GM12878 (cell line): ENCODE measurements around the gene WDR53. TPM values are rescaled to one million over a fixed set of nuclear protein-coding genes. Genes with fewer than 3 reads are reported as not detected.

Experiments
- ATAC-seq: fragments of 200-7000 bp; cut with Tn5 transposase; 3 replicates; pipeline ENCODE4 v1.9.1; 2020; ENCODE audit warnings: mild to moderate bottlenecking, moderate library complexity
- BruUV-seq: library from RNA; stranded (reverse); fragments of 400-500 nt; replicated peaks from 2 replicates; lab custom pipeline; 2021; lab: Mats Ljungman, UMichigan
- CTCF ChIA-PET: fragments of 300-600 bp; sonication (Branson Sonifier 250); formaldehyde crosslinking; extraction: SDS; loops from one replicate; lab custom pipeline; 2021; ENCODE audit warnings: inconsistent platforms; lab: Yijun Ruan, JAX
- POLR2A ChIA-PET: fragments of 350-600 bp; formaldehyde crosslinking; extraction: SDS; loops from one replicate; lab custom pipeline; 2021; ENCODE audit warnings: inconsistent platforms; lab: Charles Lee
- RAD21 ChIA-PET: fragments of 300-600 bp; sonication (Branson Sonifier 250); formaldehyde crosslinking; loops from one replicate; lab custom pipeline; 2023; ENCODE audit warnings: antibody characterized with exemption; ENCODE audit not compliant: unreplicated experiment; lab: Charles Lee
- SMC1A ChIA-PET: fragments of 300-600 bp; sonication (Branson Sonifier 250); formaldehyde crosslinking; loops from one replicate; lab custom pipeline; 2023; ENCODE audit not compliant: unreplicated experiment, uncharacterized antibody; lab: Charles Lee
- DNase-seq: peaks from one replicate; pipeline ENCODE4 v3.0.0-alpha.2; 2011; ENCODE audit warnings: low read depth, low spot score
- FAIRE-seq: peaks from 3 replicates; lab custom pipeline; 2011; peaks lifted over from hg19 to GRCh38; lab: Jason Lieb, UNC
- H2AFZ ChIP-seq: 2 replicates; pipeline ENCODE4 v1.6.0; 2011; ENCODE audit warnings: low read depth, low read length, control low read depth; ENCODE audit not compliant: control insufficient read depth
- H3K27ac ChIP-seq: 2 replicates; pipeline ENCODE4 v1.5.1; 2011; ENCODE audit warnings: control low read depth; ENCODE audit not compliant: control insufficient read depth, insufficient read depth
- H3K27me3 ChIP-seq, 2 experiments: replicated peaks in 1 of 2; 2 replicates each; pipeline versions ENCODE4 v1.6.0 to v1.6.1; 2011; ENCODE audit warnings: low read length in 1 of 2; ENCODE audit not compliant: control insufficient read depth in 2 of 2, insufficient read depth in 2 of 2
- H3K36me3 ChIP-seq, 2 experiments: 2 replicates each; pipeline ENCODE4 v1.5.1; 2011; ENCODE audit warnings: low read length in 1 of 2; ENCODE audit not compliant: control insufficient read depth in 2 of 2, insufficient read depth in 2 of 2
- H3K4me1 ChIP-seq: 2 replicates; pipeline ENCODE4 v1.6.1; 2011; ENCODE audit warnings: mild to moderate bottlenecking, low read length, moderate library complexity, mixed read lengths; ENCODE audit not compliant: control insufficient read depth, insufficient read depth
- H3K4me2 ChIP-seq: 2 replicates; pipeline ENCODE4 v1.6.0; 2011; ENCODE audit warnings: control low read depth; ENCODE audit not compliant: control insufficient read depth, insufficient read depth
- H3K4me3 ChIP-seq: fragments of 200-600 bp; sonication (generic); 2 replicates; pipeline ENCODE4 v1.5.1; 2016
- H3K79me2 ChIP-seq: 2 replicates; pipeline ENCODE4 v1.6.0; 2011; ENCODE audit warnings: low read length; ENCODE audit not compliant: control insufficient read depth, insufficient read depth
- H3K9ac ChIP-seq: 2 replicates; pipeline ENCODE4 v1.8.0; 2011; ENCODE audit warnings: low read length, control low read depth, mixed read lengths; ENCODE audit not compliant: control insufficient read depth, insufficient read depth
- H3K9me3 ChIP-seq: replicated peaks from 3 replicates; pipeline ENCODE4 v1.5.1; 2011; ENCODE audit warnings: mild to moderate bottlenecking, low read length; ENCODE audit not compliant: control insufficient read depth, insufficient read depth
- H4K20me1 ChIP-seq: 2 replicates; pipeline ENCODE4 v1.6.0; 2011; ENCODE audit not compliant: control insufficient read depth, insufficient read depth
- ETV6 ChIP-seq, 2 experiments: fragments of 450-650 bp in 1 of 2; IDR thresholded peaks in 1 of 2; conservative IDR thresholded peaks in 1 of 2; 2 replicates each; pipeline ENCODE4 v1.6.1; 2014; ENCODE audit warnings: antibody characterized with exemption in 1 of 2, borderline replicate concordance in 1 of 2, low read depth in 1 of 2, mild to moderate bottlenecking in 1 of 2, moderate library complexity in 1 of 2
- GATAD2B ChIP-seq: fragments of 450-650 bp; conservative IDR thresholded peaks from 2 replicates; pipeline ENCODE4 v1.6.1; 2017; ENCODE audit warnings: low read depth, mild to moderate bottlenecking, moderate library complexity
- HCFC1 ChIP-seq: fragments of 150-350 bp; IDR thresholded peaks from 2 replicates; pipeline ENCODE4 v1.6.1; 2014; ENCODE audit warnings: low read length
- HDAC6 ChIP-seq: fragments of 200-600 bp; sonication (generic); IDR thresholded peaks from one replicate; pipeline ENCODE4 v1.8.0; 2017; ENCODE audit warnings: antibody characterized with exemption; ENCODE audit not compliant: unreplicated experiment
- IRF5 ChIP-seq: fragments of 450-650 bp; IDR thresholded peaks from 2 replicates; pipeline ENCODE4 v1.6.1; 2017; ENCODE audit warnings: borderline replicate concordance
- NR2F1 ChIP-seq: fragments of 450-650 bp; conservative IDR thresholded peaks from 2 replicates; pipeline ENCODE4 v1.6.1; 2017; ENCODE audit warnings: mild to moderate bottlenecking
- RELB ChIP-seq: fragments of 450-650 bp; IDR thresholded peaks from 2 replicates; pipeline ENCODE4 v1.6.1; 2017; ENCODE audit warnings: low read depth, mild to moderate bottlenecking, moderate library complexity
- YY1 ChIP-seq: IDR thresholded peaks from 2 replicates; pipeline ENCODE4 v1.6.1; 2011; ENCODE audit warnings: low read depth, mild to moderate bottlenecking, low read length
- ZNF217 ChIP-seq: fragments of 450-650 bp; IDR thresholded peaks from 2 replicates; pipeline ENCODE4 v1.6.1; 2017; ENCODE audit warnings: antibody characterized with exemption, mild to moderate bottlenecking
- WGBS: methylation state at CpG from one replicate; pipeline ENCODE4 v1.1.6; 2016; ENCODE audit warnings: low lambda C conversion rate; ENCODE audit not compliant: insufficient replicate concordance, insufficient coverage; ENCODE audit errors: missing lambda C conversion rate; 5-methylcytosine and 5-hydroxymethylcytosine counted together
- in situ Hi-C: fragments of 300-500 bp; cut with MboI; formaldehyde crosslinking; loops from 9 replicates; pipeline ENCODE4 v1.14.3; 2018; ENCODE audit warnings: mixed read lengths
- intact Hi-C: fragments of 100-400 bp; cut with micrococcal nuclease; formaldehyde crosslinking; loops from one replicate; pipeline ENCODE4 v1.14.2; 2022; ENCODE audit not compliant: unreplicated experiment
- polyA plus RNA-seq, 11 experiments: library from polyadenylated mRNA; depleted of rRNA in 4 of 11; unstranded in 6 of 11; stranded (reverse) in 5 of 11; fragments of >200 nt; fragmentation: Nextera tagmentation in 4 of 11; fragmentation: Illumina TruSeq in 1 of 11; extraction: Ambion mirVana in 4 of 11; extraction: Trizol in 1 of 11; gene quantifications; 1 replicate in 1 of 11; 2 replicates in 10 of 11; pipeline versions ENCODE4 v1.2.1 to v1.2.3, GENCODE V29; 2011 to 2016; ENCODE audit warnings: inconsistent platforms in 2 of 11, missing spikeins in 2 of 11, low read depth in 1 of 11
- total RNA-seq, 4 experiments: library from RNA; depleted of rRNA in 3 of 4; stranded (reverse); fragments of >200 nt in 3 of 4; fragmentation: Illumina TruSeq in 1 of 4; extraction: Trizol in 1 of 4; gene quantifications; 2 replicates each; pipeline versions ENCODE4 v1.2.1 to v1.2.3, GENCODE V29; 2013 to 2021
- TF ChIP-seq, protein P1 (sequence below): IDR thresholded peaks from 2 replicates; pipeline ENCODE4 v1.6.1; 2012; ENCODE audit warnings: low read depth, low read length, improper control_type of control experiment
- TF ChIP-seq, protein P2 (sequence below): IDR thresholded peaks from 2 replicates; pipeline ENCODE4 v1.6.1; 2011; ENCODE audit warnings: low read depth, low read length, improper control_type of control experiment, borderline replicate concordance
- TF ChIP-seq, protein P3 (sequence below): fragments of 450-650 bp; formaldehyde crosslinking; IDR thresholded peaks from 2 replicates; pipeline ENCODE4 v1.5.0; 2022; ENCODE audit warnings: mild to moderate bottlenecking, missing genetic modification characterization

WDR53 gene
- total and polyA plus RNA-seq, 10 of the 15 experiments (the other 5 are each of a cell fraction or from before 2014, with no cell fraction given), result 7.7 to 20.3 (median 15.7) TPM

DNA sequence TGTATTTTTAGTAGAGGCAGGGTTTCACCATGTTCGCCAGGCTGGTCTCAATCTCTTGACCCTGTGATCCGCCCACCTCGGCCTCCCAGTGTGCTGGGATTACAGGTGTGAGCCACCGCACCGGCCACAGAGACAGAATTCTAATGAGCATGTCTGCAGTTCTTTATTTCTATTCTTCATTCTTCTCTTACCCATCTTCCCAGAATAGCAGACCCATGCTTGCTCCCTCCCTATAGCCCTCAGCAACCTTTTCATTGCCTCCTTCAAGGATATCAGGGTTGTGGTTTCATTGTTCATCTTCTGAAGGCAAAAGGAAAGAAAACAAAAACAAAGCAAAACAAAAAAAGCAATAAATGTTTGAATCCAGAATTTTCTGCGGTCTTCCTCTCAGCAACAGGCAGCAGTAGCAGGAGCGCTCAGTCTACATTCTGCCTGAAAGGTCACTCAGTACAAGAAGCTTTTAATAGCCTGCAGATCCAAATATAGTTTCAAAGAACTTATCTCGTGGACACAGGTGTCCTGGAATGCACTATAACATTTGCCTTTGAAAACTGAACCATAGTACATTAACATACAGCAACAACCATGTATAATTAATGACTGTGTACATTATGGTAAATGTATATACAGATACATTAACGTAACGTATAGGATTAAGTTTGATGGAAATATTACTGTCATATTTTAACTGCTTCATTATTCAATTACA, 53.3 kb downstream of the WDR53 start, which contains the start of gene SMCO1:
TSS of gene SMCO1 (minus strand) at position 434 of the 709 bp plus-strand sequence. CDS start at position 297, 137 bp downstream.
- SMC1A ChIA-PET, result interaction anchor here (1.0 kb wide), 1 partner anchor 263 kb away, joined by 3 read pairs; no protein-coding TSS in a partner anchor
- ATAC-seq (no peak), FAIRE-seq (no peak), DNase-seq (no peak)
- Histone ChIP-seq H3K36me3 (no peaks in the 10 kb centered on the region), H2AFZ (no peak within 1 kb of the TSS), H3K79me2 (no peaks in the 10 kb centered on the region), H3K4me2 (no peak within 1 kb of the TSS), H3K27ac (no peak within 1 kb of the TSS), H3K9me3 (peaks cover 26% of the 10 kb centered on the region), H3K9ac (no peak within 1 kb of the TSS), H3K27me3 (no peaks in the 10 kb centered on the region), H3K4me1 (no peaks in the 10 kb centered on the region), H4K20me1 (no peaks in the 10 kb centered on the region), H3K4me3 (no peak within 1 kb of the TSS)
- in situ Hi-C loops (no loop called here), intact Hi-C loops (no loop called here)
- no TSS peak for BruUV-seq
- CTCF ChIA-PET, result interaction anchor here (1.6 kb wide), 1 partner anchor 11 kb away, joined by 4 read pairs; the partner anchor contains the start of gene RNF168
- POLR2A ChIA-PET, result no interaction called here
- TF ChIP-seq ETV6 (conservative IDR thresholded peaks at IDR 0.05 in 1 of 2, IDR thresholded peaks at IDR 0.05 in 1 of 2; ENCODE audit: borderline replicate concordance in 1 of 2, low read depth in 1 of 2) (no peak), NR2F1 (no peak), HCFC1 (no peak), RELB (no peak), YY1 (no peak), IRF5 (no peak), ZNF217 (no peak), GATAD2B (no peak), HDAC6 (no peak)
- TF ChIP-seq, protein P1, sequence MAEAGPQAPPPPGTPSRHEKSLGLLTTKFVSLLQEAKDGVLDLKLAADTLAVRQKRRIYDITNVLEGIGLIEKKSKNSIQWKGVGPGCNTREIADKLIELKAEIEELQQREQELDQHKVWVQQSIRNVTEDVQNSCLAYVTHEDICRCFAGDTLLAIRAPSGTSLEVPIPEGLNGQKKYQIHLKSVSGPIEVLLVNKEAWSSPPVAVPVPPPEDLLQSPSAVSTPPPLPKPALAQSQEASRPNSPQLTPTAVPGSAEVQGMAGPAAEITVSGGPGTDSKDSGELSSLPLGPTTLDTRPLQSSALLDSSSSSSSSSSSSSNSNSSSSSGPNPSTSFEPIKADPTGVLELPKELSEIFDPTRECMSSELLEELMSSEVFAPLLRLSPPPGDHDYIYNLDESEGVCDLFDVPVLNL, result no peak
- TF ChIP-seq, protein P2, sequence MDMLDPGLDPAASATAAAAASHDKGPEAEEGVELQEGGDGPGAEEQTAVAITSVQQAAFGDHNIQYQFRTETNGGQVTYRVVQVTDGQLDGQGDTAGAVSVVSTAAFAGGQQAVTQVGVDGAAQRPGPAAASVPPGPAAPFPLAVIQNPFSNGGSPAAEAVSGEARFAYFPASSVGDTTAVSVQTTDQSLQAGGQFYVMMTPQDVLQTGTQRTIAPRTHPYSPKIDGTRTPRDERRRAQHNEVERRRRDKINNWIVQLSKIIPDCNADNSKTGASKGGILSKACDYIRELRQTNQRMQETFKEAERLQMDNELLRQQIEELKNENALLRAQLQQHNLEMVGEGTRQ, result no peak
- TF ChIP-seq, protein P3, sequence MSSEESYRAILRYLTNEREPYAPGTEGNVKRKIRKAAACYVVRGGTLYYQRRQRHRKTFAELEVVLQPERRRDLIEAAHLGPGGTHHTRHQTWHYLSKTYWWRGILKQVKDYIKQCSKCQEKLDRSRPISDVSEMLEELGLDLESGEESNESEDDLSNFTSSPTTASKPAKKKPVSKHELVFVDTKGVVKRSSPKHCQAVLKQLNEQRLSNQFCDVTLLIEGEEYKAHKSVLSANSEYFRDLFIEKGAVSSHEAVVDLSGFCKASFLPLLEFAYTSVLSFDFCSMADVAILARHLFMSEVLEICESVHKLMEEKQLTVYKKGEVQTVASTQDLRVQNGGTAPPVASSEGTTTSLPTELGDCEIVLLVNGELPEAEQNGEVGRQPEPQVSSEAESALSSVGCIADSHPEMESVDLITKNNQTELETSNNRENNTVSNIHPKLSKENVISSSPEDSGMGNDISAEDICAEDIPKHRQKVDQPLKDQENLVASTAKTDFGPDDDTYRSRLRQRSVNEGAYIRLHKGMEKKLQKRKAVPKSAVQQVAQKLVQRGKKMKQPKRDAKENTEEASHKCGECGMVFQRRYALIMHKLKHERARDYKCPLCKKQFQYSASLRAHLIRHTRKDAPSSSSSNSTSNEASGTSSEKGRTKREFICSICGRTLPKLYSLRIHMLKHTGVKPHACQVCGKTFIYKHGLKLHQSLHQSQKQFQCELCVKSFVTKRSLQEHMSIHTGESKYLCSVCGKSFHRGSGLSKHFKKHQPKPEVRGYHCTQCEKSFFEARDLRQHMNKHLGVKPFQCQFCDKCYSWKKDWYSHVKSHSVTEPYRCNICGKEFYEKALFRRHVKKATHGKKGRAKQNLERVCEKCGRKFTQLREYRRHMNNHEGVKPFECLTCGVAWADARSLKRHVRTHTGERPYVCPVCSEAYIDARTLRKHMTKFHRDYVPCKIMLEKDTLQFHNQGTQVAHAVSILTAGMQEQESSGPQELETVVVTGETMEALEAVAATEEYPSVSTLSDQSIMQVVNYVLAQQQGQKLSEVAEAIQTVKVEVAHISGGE (CRISPR knock-in tag), result no peak
- 71% methylated on average over 10 of the region's 10 CpGs for WGBS
- RAD21 ChIA-PET, result no interaction called here
